A673 (cell line): ENCODE measurements around the gene HYCC1. TPM values are rescaled to one million over a fixed set of nuclear protein-coding genes. Genes with fewer than 3 reads are reported as not detected.

Experiments
- BruUV-seq: library from RNA; stranded (reverse); fragments of 400-500 nt; replicated peaks from 2 replicates; lab custom pipeline; 2021; lab: Mats Ljungman, UMichigan
- CTCF ChIA-PET: fragments of 300-600 bp; sonication (Branson Sonifier 250); formaldehyde crosslinking; loops from one replicate; lab custom pipeline; 2022; ENCODE audit warnings: antibody characterized with exemption; lab: Charles Lee
- POLR2A ChIA-PET: fragments of 300-600 bp; sonication (Branson Sonifier 250); formaldehyde crosslinking; loops from one replicate; lab custom pipeline; 2022; ENCODE audit warnings: antibody characterized with exemption; ENCODE audit not compliant: low non-redundant PET; lab: Charles Lee
- DNase-seq: peaks from one replicate; pipeline ENCODE4 v3.0.0-alpha.2; 2015; ENCODE audit warnings: low spot score
- H3K27ac ChIP-seq: fragments of 200-600 bp; sonication (generic); 2 replicates; pipeline ENCODE4 v1.5.1; 2016; ENCODE audit warnings: mixed run types, low read depth, mild to moderate bottlenecking, mixed read lengths, antibody characterized with exemption, low read length; ENCODE audit not compliant: poor library complexity, severe bottlenecking
- H3K27me3 ChIP-seq: fragments of 200-600 bp; sonication (generic); replicated peaks from 2 replicates; pipeline ENCODE4 v1.6.1; 2017; ENCODE audit warnings: mixed run types, low read depth, mild to moderate bottlenecking, mixed read lengths, antibody characterized with exemption, low read length; ENCODE audit not compliant: insufficient read depth, poor library complexity
- H3K36me3 ChIP-seq: fragments of 200-600 bp; sonication (generic); 2 replicates; pipeline ENCODE4 v1.6.1; 2016; ENCODE audit warnings: mixed run types, mild to moderate bottlenecking, mixed read lengths, antibody characterized with exemption, low read length; ENCODE audit not compliant: insufficient read depth, poor library complexity, severe bottlenecking
- H3K4me1 ChIP-seq: fragments of 200-600 bp; sonication (generic); 2 replicates; pipeline ENCODE4 v1.6.1; 2017; ENCODE audit warnings: mixed run types, mild to moderate bottlenecking, mixed read lengths, antibody characterized with exemption, low read length; ENCODE audit not compliant: insufficient read depth, poor library complexity, severe bottlenecking
- H3K4me3 ChIP-seq: fragments of 200-600 bp; sonication (generic); 2 replicates; pipeline ENCODE4 v1.5.1; 2016; ENCODE audit warnings: low read depth, mixed run types, mild to moderate bottlenecking, mixed read lengths, low read length; ENCODE audit not compliant: poor library complexity, severe bottlenecking
- H3K9me3 ChIP-seq: fragments of 200-600 bp; sonication (generic); 2 replicates; pipeline ENCODE4 v1.6.1; 2016; ENCODE audit warnings: mixed run types, low read depth, mild to moderate bottlenecking, mixed read lengths, antibody characterized with exemption, low read length; ENCODE audit not compliant: poor library complexity, severe bottlenecking
- EZH2 ChIP-seq: fragments of 200-600 bp; sonication (generic); IDR thresholded peaks from 2 replicates; pipeline ENCODE4 v1.6.1; 2017; ENCODE audit warnings: borderline replicate concordance, low read depth, mild to moderate bottlenecking, mixed read lengths, antibody characterized with exemption, low read length; ENCODE audit not compliant: poor library complexity, severe bottlenecking
- intact Hi-C: fragments of 100-400 bp; cut with micrococcal nuclease; formaldehyde crosslinking; loops from one replicate; pipeline ENCODE4 v1.10.0; 2022; ENCODE audit not compliant: unreplicated experiment
- total RNA-seq: library from RNA; stranded (reverse); gene quantifications from 2 replicates; pipeline ENCODE4 v1.2.3, GENCODE V29; 2021
- TF ChIP-seq, protein P1 (sequence below): fragments of 300-800, 200-600 bp; sonication (generic); conservative IDR thresholded peaks from 2 replicates; pipeline ENCODE4 v1.5.1; 2017; ENCODE audit warnings: low read depth, mild to moderate bottlenecking, antibody characterized with exemption, low read length, moderate library complexity, mixed read lengths

The HYCC1 gene
- total RNA-seq, 1 experiment from 2014 or later = 42.0 TPM

DNA sequence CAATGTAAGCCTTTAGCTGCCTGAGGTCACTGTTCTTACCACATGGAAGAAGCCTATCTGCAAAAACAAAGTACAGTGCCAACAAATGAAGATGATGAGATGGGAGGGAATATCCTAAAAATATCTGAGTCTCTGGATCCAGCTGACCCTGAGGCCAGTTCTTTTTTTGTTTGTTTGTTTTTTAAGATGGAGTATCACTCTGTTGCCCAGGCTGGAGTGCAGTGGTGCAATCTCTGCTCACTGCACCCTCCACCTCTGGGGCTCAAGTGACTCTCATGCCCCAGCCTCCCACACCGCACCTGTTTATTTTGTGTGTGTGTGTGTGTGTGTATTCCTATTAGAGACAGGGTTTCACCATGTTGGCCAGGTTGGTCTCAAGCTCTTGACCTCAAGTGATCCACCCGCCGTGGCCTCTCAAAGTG, 44.9 kb downstream of the HYCC1 start:
- ChIA-PET CTCF (no interaction called here), POLR2A (no interaction called here)
- intact Hi-C loops = no loop called here
- Histone ChIP-seq H3K27ac (no peak overlapping the region), H3K27me3 (no peaks in the 10 kb centered on the region), H3K9me3 (no peaks in the 10 kb centered on the region), H3K36me3 (no peaks in the 10 kb centered on the region), H3K4me3 (no peak overlapping the region), H3K4me1 (no peaks in the 10 kb centered on the region)
- no peak for TF ChIP-seq EZH2
- TF ChIP-seq, protein P1, sequence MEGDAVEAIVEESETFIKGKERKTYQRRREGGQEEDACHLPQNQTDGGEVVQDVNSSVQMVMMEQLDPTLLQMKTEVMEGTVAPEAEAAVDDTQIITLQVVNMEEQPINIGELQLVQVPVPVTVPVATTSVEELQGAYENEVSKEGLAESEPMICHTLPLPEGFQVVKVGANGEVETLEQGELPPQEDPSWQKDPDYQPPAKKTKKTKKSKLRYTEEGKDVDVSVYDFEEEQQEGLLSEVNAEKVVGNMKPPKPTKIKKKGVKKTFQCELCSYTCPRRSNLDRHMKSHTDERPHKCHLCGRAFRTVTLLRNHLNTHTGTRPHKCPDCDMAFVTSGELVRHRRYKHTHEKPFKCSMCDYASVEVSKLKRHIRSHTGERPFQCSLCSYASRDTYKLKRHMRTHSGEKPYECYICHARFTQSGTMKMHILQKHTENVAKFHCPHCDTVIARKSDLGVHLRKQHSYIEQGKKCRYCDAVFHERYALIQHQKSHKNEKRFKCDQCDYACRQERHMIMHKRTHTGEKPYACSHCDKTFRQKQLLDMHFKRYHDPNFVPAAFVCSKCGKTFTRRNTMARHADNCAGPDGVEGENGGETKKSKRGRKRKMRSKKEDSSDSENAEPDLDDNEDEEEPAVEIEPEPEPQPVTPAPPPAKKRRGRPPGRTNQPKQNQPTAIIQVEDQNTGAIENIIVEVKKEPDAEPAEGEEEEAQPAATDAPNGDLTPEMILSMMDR = no peak
- no TSS peak for BruUV-seq
- DNase-seq = no peak

Other genes with a start within 250 kb of the HYCC1 start
- 149 and 175 TPM in 2 replicates for gene TOMM7, start 191.3 kb downstream of the HYCC1 start, total RNA-seq
- gene KLHL7, start 91.7 kb upstream of the HYCC1 start, total RNA-seq = 43.0 and 43.8 TPM in 2 replicates
- gene NUP42, start 167.9 kb upstream of the HYCC1 start, total RNA-seq = 31.0 and 38.2 TPM in 2 replicates
- gene GPNMB, start 232.6 kb upstream of the HYCC1 start, total RNA-seq = 1.0 and 2.1 TPM in 2 replicates